Subcutaneous adipose tissue (tissue), 4 donors: ENCODE data around the gene CYP2D6. TPM values are rescaled to one million over a fixed set of nuclear protein-coding genes. Genes with fewer than 3 reads are reported as not detected.

Source experiments
- total RNA-seq, 4 donors: library from RNA; depleted of rRNA; stranded (reverse); fragments of >200 nt; gene quantifications; one replicate each; pipeline ENCODE4 v1.1.0, GENCODE V29; 2016
- TF ChIP-seq, protein P1 (sequence below): fragments of 450-650 bp; IDR thresholded peaks from one replicate; pipeline ENCODE4 v1.5.1; 2016; ENCODE audit warnings: low read depth, mild to moderate bottlenecking, control low read depth, antibody characterized with exemption, moderate library complexity

Gene CYP2D6
- total RNA-seq, 4 donors from 2014 or later, result 0.51 to 3.0 TPM; not detected in 2

GRCh38 chr22:42173183-42173926 is 42.7 kb upstream of the CYP2D6 start:
- TF ChIP-seq, protein P1, sequence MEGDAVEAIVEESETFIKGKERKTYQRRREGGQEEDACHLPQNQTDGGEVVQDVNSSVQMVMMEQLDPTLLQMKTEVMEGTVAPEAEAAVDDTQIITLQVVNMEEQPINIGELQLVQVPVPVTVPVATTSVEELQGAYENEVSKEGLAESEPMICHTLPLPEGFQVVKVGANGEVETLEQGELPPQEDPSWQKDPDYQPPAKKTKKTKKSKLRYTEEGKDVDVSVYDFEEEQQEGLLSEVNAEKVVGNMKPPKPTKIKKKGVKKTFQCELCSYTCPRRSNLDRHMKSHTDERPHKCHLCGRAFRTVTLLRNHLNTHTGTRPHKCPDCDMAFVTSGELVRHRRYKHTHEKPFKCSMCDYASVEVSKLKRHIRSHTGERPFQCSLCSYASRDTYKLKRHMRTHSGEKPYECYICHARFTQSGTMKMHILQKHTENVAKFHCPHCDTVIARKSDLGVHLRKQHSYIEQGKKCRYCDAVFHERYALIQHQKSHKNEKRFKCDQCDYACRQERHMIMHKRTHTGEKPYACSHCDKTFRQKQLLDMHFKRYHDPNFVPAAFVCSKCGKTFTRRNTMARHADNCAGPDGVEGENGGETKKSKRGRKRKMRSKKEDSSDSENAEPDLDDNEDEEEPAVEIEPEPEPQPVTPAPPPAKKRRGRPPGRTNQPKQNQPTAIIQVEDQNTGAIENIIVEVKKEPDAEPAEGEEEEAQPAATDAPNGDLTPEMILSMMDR, result no peak

GRCh38 chr22:42172773-42173172 is 42.2 kb upstream of the CYP2D6 start:
- TF ChIP-seq, protein P1, result no peak

GRCh38 chr22:42171946-42172719 is 41.5 kb upstream of the CYP2D6 start:
- TF ChIP-seq, protein P1, result no peak

- TF ChIP-seq, protein P1, result no peak
These were observed 40.8 kb upstream of the CYP2D6 start for GRCh38 chr22:42171417-42171816.

DNA sequence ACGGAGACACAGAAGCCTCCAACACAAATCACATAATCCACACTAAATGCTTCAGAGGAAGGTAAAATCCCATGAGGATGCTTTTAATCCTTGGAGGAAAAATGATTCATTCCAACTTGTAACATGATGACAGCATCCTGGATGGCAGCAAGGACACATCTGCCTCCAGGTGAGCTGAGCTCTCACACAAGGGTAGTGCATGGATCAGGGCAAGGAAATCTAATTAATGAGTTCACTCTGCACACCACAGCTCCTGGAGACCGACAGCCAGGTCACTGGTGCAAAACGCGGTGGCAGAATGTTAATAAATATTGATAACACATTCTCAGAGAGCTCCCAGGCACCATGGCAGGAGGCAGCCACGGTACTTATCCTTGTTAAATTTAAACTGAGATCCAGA is 40.3 kb upstream of the CYP2D6 start:
- TF ChIP-seq, protein P1, result no peak

DNA sequence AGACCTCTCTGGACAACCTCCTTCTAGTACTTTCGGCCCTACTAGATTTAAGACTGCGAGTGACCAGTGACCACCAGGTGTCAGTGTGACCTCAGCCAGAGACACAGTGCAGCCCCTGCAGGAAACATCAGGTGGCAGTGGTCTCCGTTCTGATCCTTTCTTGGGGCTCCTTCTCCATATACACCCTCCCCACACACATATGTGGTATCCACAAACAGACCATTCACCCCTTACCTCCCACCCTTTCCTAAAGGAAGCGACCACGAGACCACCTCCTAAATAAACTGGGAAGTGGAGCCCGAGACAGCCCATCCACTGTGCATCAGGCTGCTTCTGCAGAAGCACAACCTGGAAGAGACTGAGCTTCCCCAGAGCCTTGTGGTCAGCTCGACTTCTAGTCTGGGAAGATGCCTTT is 38.5 kb upstream of the CYP2D6 start:
- TF ChIP-seq, protein P1, result no peak

DNA sequence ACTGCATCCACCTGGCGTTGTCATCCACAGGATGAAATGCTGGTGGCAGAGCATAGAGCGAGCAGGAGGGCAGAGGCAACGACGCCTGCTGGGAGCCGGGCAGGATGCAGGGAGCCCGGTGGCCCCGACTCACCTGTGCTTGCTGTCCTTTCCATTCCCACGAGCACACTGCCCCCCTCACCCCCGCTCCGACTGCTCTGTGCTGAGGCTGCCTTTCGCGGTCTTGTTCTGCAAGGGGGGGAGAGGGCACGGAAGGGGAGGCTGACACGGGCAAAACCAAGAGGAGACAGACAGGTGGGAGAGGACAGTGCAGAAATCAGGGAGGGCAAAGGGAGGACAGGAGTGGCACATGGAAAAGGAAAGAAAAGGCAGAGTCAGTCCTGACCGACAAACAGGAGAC is 37.9 kb upstream of the CYP2D6 start:
- TF ChIP-seq, protein P1, result no peak
